Stimulated activated CD4-positive, alpha-beta T cell treated with anti-CD3 and anti-CD28 coated beads, Interleukin-15, amount 100 ng/mL, for 1 hour (primary cell): ENCODE data around the gene CADM2.
"Not testable (repeated sequence)": the region's sequence is repeated elsewhere in the genome, so short reads cannot be mapped to it uniquely, and the experiment has no call there.

Source experiments
- DNase-seq, 2 donors: peaks; one replicate each; pipeline ENCODE4 v3.0.0-alpha.2; 2020; ENCODE audit warnings: low read depth in 1 of 2, low spot score in 1 of 2

CADM2 gene

GRCh38 chr3:85632921-85633320, 674.1 kb downstream of the CADM2 start:
- DNase-seq: no peak

- no peak for DNase-seq
Observed at GRCh38 chr3:85652360-85652759, 693.6 kb downstream of the CADM2 start.

GRCh38 chr3:85660451-85660850, 701.7 kb downstream of the CADM2 start:
- DNase-seq: no peak

DNA sequence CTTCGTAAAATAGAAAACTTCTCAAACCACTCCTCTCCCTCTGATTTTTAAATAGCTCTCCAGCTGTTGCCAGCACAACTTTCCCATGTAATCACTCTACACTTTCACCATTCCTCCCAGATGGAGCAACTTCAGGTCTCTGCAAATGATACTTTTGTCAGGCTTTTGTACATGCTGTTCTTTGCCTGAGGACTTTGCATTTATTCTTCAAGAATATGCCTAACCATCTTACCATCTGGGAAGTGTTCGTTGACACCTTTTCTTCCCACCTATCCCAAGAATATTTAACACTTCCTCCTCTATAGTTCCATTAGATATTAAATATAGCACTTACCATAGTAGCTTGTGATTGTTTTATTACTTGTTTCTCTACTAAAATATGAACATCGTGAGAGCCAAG, 703.7 kb downstream of the CADM2 start:
- DNase-seq: no peak

DNA sequence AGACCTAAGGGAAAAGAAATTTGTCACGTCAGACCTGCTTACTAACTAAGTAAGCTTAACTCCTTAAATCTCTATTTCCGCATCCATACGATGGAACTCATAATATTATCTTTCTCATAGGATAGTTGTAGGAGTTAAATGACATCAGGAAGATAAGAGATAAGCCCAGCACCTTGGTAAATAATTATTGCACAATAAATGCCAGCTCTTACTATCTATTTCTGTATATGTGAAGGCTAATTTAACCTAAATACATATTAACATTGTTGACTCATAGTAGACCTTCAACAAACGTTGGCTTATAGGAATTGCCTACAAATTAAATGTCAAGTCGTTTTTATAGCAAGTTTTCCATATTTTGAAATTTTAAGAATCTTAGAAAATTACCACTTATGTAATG, 709.0 kb downstream of the CADM2 start:
- no peak for DNase-seq

DNA sequence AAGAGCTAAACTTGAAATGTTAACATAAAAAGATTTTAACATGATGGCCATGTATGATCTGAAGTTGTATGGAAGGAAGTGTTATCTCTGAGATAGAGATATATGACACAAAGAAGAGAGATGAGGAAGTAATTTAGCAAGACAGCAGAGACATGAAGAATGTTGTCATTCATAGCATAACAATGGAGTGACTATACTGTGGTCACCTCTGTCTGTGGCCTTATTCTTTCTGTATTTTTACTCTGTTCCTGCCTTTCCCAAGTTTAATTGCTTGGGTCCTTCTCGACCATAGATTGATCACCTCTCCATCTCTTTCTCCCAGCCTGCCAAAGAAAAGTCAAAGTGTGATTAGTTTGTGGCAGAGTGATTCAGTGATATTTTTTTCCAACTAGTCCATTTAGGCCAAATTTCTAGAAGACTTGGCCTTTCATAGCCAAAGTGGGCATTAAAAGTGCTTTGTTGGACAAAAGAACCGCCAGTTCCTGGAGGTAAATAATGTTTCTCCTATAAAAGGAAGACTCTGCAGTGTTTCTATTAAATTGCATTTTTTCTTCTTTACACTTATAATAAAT, 711.9 kb downstream of the CADM2 start:
- DNase-seq: no peak

DNA sequence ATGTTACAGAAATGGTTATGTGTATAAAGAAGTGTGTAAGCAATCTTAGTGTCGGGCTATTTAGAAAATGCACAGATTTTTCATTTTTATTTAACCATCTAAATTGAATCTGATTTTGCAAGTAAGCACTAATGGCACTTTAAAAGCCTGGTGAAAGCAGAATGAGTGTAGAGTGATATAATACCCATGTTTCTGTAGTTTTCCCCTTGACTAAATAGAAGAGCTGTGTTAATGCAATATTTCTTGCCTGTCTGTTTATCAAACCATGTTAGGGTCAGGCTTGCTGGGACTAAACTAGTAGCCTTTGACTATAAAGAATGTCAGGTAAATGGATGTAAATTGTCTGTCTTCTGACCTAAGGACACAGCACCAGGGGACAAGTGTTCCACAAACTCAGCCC, 714.0 kb downstream of the CADM2 start:
- DNase-seq: no peak

- DNase-seq: no peak
Observed at GRCh38 chr3:85678713-85679112, 719.9 kb downstream of the CADM2 start.

- DNase-seq: no peak
Observed at GRCh38 chr3:85681906-85682305, 723.1 kb downstream of the CADM2 start.

DNA sequence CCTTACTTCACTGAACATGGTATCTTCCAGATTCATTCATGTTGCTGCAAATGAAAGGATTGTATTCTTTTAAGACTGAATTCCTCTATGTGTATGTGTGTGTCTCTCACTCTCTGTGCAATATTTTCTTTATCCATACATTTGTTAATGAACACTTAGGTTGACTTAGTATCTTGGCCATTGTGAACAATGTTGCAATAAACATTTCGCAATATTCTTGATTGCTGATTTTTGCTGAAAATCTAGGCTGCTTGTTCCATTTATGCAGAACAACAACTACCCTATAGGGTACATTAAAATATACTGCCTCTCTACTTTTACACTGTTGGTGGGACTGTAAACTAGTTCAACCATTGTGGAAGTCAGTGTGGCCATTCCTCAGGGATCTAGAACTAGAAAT, 732.4 kb downstream of the CADM2 start:
- DNase-seq: no peak

- no peak for DNase-seq
Observed at GRCh38 chr3:85697156-85697555, 738.4 kb downstream of the CADM2 start.

- DNase-seq: no peak
Observed at GRCh38 chr3:85706130-85706529, 747.3 kb downstream of the CADM2 start.

- not testable (repeated sequence) for DNase-seq
Observed at GRCh38 chr3:85708325-85708724, 749.5 kb downstream of the CADM2 start.

DNA sequence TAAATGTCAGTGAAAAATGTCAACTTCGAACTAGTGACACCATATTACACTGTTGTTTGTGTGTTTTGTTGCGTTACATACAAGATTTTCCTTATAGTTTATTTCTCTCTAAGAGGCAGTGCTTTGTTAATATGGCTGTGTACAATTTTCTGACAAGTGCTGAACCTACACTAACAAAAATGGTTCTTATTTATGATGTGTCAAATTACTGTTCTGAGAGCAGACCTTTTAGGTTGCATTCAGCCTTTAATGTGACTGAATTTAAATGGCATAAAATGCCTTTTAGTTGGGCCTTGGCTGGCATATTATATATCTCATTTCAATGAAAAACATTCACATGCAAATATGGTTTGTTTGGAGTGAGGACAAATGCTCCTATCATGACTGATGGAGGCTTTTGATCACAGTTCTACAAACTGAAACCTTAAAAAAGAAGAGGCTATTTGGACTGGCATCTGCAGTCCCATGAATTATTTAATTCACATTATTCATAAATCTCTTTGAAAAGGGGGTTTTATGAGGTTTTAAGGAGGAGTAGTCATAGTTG, 750.6 kb downstream of the CADM2 start:
- no peak for DNase-seq

GRCh38 chr3:85710490-85710889, 751.7 kb downstream of the CADM2 start:
- no peak for DNase-seq

DNA sequence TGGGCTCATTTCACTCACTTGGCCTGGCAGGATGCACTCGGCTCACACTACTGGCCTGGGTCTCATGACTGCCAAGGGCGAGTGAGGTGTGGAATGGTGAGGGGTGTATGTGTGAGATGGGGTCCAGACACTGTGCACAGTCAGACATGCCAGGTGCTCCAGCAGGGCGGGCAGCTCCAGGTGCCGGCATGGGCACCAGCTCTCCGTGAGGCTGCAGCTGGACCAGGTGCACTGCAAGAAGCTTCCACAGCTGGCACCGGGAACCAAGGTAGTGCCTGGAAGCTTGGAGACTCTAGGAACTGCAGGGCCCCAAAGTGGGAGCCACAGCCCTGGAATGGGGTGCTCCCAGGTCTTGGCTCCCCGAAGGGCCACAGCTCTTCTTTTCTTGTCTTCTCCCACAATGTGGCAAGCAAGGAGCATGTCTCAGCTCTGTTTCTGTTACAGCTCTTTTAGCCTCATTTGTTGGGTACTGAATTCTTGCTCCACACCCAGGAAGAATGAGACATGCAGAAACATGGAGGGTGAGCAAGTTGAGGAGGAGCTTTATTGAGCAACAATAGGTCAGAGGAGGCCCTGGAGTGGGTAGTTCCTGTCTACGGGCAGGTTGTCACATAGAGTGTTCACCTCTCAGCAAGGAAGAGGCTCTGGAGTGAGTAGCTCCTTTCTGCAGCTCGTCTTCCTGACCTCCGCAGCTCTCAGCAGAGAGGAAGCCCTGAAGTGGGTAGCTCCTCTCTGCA, 762.8 kb downstream of the CADM2 start:
- no peak for DNase-seq

GRCh38 chr3:85725809-85726208, 767.0 kb downstream of the CADM2 start:
- DNase-seq: no peak

DNA sequence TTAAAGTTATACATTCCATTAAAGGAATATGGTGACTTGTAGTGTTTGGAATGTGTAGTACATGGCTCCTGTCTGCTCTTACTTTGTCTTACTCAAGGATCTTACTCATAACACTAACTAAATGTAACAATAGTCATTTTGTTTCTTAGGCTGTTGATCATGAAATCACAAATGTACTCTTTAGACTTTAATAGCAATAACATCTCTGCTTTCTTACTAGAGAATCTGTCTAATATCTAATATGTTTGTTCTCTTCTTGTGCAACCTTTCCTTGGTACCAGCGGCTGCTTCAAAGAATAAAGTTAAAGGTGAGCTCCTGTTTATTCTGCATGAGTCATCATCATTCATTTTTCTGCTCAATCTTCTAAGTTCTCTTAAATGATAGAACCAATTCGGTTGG, 767.5 kb downstream of the CADM2 start:
- no peak for DNase-seq

- DNase-seq: no peak
Observed at GRCh38 chr3:85737846-85738245, 779.1 kb downstream of the CADM2 start.

GRCh38 chr3:85740561-85740960, 781.8 kb downstream of the CADM2 start:
- DNase-seq: no peak

DNA sequence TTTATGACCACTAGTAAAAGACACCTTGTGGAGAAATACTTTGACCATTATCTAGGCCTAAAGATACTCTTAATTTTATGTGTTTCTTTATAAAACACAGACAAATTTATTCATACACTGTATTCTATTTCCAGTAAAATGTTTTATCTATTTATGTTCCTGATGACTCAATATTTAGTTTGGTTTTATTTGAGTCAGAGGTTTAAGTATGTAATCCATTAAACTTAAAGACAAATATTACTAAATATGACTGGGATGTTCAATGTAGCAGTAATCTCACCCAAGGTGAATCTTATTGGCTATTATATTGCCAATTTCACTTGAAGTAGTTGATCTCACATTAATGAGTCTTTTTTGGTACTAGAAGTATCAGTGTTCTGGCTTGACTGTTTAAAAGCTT, 799.7 kb downstream of the CADM2 start:
- DNase-seq: no peak

GRCh38 chr3:85760342-85760741, 801.6 kb downstream of the CADM2 start:
- DNase-seq: no peak

- no peak for DNase-seq
Observed at GRCh38 chr3:85780806-85781205, 822.0 kb downstream of the CADM2 start.
